ENCODE measurements around the gene FRS2. TPM values are rescaled to one million over a fixed set of nuclear protein-coding genes. Genes with fewer than 3 reads are reported as not detected.
A peak's percentile ranks its signal among the peaks of the same experiment; 100 is the strongest.

The FRS2 gene
- total RNA-seq, 5 donors from 2014 or later (not counting 1 experiment from before 2014, with no cell fraction given): 22.0 to 30.2 (median 26.2) TPM

- 100% methylated on average over 5 of the region's 9 CpGs for WGBS (ENCODE audit: insufficient coverage)
- Mint-ChIP-seq H3K9me3 (no peaks in the 10 kb centered on the region), H3K27me3 (no peaks in the 10 kb centered on the region)
These were observed 86.2 kb downstream of the FRS2 start for GRCh38 chr12:69556383-69556782.

GRCh38 chr12:69563166-69563762 is 93.1 kb downstream of the FRS2 start:
- Histone ChIP-seq H3K4me1 (ENCODE audit: control insufficient read depth in 1 of 2, extremely low read depth in 1 of 2, insufficient read depth in 2 of 2, low read length in 2 of 2) (no peaks in the 10 kb centered on the region), H3K36me3 (ENCODE audit: control insufficient read depth in 2 of 2, extremely low read depth in 1 of 2, insufficient read depth in 1 of 2, low read length in 1 of 2) (peaks cover 0 to 17% of the 10 kb centered on the region in 2 donors), H3K27me3 (replicated peaks in 1 of 2; ENCODE audit: control insufficient read depth in 2 of 2, extremely low read depth in 1 of 2, insufficient read depth in 2 of 2, low read length in 1 of 2) (no peaks in the 10 kb centered on the region), H3K27ac (ENCODE audit: low read length) (no peak overlapping the region), H3K9me3 (no peaks in the 10 kb centered on the region), H3K4me3 (ENCODE audit: control insufficient read depth in 1 of 2, extremely low read depth in 1 of 2, low read length in 1 of 2) (no peak overlapping the region)
- H3K36me3 Mint-ChIP-seq: peaks cover 4% of the 10 kb centered on the region
- 100% methylated on average over 1 of the region's 2 CpGs for WGBS (ENCODE audit: insufficient coverage)
- H3K27ac Mint-ChIP-seq: no peak overlapping the region
- peaks cover 0 to 3% (median 1%) of the 10 kb centered on the region in 3 donors for H3K4me1 Mint-ChIP-seq
- no peak overlapping the region for H3K4me3 Mint-ChIP-seq
- ATAC-seq (replicated peaks in 1 of 4): no peak
- no peak for DNase-seq
- ChIA-PET POLR2A (interaction anchor here in 1 of 2 donors (0.6 kb wide), 1 partner anchor 680 kb away, joined by 3 read pairs; no protein-coding TSS in a partner anchor), CTCF (interaction anchor here in 1 of 2 donors (0.9 to 1.3 kb wide), 2 partner anchors 8 to 309 kb away, joined by 4 read pairs; no protein-coding TSS in a partner anchor)
- no peaks in the 10 kb centered on the region for H3K9me3 Mint-ChIP-seq
- no peaks in the 10 kb centered on the region for H3K27me3 Mint-ChIP-seq

More at GRCh38 chr12:69556383-69556782, 86.2 kb downstream of the FRS2 start:
- no peaks in the 10 kb centered on the region for H3K27me3 ChIP-seq (replicated peaks in 1 of 2; ENCODE audit: control insufficient read depth in 2 of 2, extremely low read depth in 1 of 2, insufficient read depth in 2 of 2, low read length in 1 of 2)
- no peak for ATAC-seq (replicated peaks in 1 of 4)
- H3K36me3 ChIP-seq (ENCODE audit: control insufficient read depth in 2 of 2, extremely low read depth in 1 of 2, insufficient read depth in 1 of 2, low read length in 1 of 2): no peaks in the 10 kb centered on the region
- Mint-ChIP-seq H3K4me1 (peaks cover 0 to 3% (median 1%) of the 10 kb centered on the region in 3 donors), H3K27ac (no peak overlapping the region), H3K36me3 (peaks cover 6% of the 10 kb centered on the region), H3K4me3 (no peak overlapping the region)
- no peak for DNase-seq
- H3K4me3 ChIP-seq (ENCODE audit: control insufficient read depth in 1 of 2, extremely low read depth in 1 of 2, low read length in 1 of 2): no peak overlapping the region
- H3K27ac ChIP-seq (ENCODE audit: low read length): no peak overlapping the region
- no peaks in the 10 kb centered on the region for H3K9me3 ChIP-seq
- no peaks in the 10 kb centered on the region for H3K4me1 ChIP-seq (ENCODE audit: control insufficient read depth in 1 of 2, extremely low read depth in 1 of 2, insufficient read depth in 2 of 2, low read length in 2 of 2)
- POLR2A ChIA-PET: no interaction called here
- CTCF ChIA-PET: interaction anchor here in 1 of 2 donors (0.6 kb wide), 1 partner anchor 10 kb away, joined by 3 read pairs; no protein-coding TSS in a partner anchor

GRCh38 chr12:69566603-69567002 is 96.4 kb downstream of the FRS2 start:
- Histone ChIP-seq H3K9me3 (no peaks in the 10 kb centered on the region), H3K36me3 (ENCODE audit: control insufficient read depth in 2 of 2, extremely low read depth in 1 of 2, insufficient read depth in 1 of 2, low read length in 1 of 2) (peaks cover 0 to 36% of the 10 kb centered on the region in 2 donors), H3K27ac (ENCODE audit: low read length) (no peak overlapping the region), H3K4me1 (ENCODE audit: control insufficient read depth in 1 of 2, extremely low read depth in 1 of 2, insufficient read depth in 2 of 2, low read length in 2 of 2) (no peaks in the 10 kb centered on the region), H3K27me3 (replicated peaks in 1 of 2; ENCODE audit: control insufficient read depth in 2 of 2, extremely low read depth in 1 of 2, insufficient read depth in 2 of 2, low read length in 1 of 2) (no peaks in the 10 kb centered on the region), H3K4me3 (ENCODE audit: control insufficient read depth in 1 of 2, extremely low read depth in 1 of 2, low read length in 1 of 2) (no peak overlapping the region)
- H3K27me3 Mint-ChIP-seq: no peaks in the 10 kb centered on the region
- peaks cover 16% of the 10 kb centered on the region for H3K36me3 Mint-ChIP-seq
- H3K9me3 Mint-ChIP-seq: no peaks in the 10 kb centered on the region
- CTCF ChIA-PET: interaction anchor here (0.7 to 7.1 kb wide), 4 partner anchors 10 to 276 kb away, joined by 3 to 94 read pairs (median 3); no protein-coding TSS in a partner anchor
- DNase-seq (no peak), ATAC-seq (replicated peaks in 1 of 4) (no peak)
- no peak overlapping the region for H3K4me3 Mint-ChIP-seq
- POLR2A ChIA-PET: no interaction called here
- WGBS (ENCODE audit: insufficient coverage): 81% methylated on average over 3 of the region's 3 CpGs
- peaks cover 0 to 6% (median 4%) of the 10 kb centered on the region in 3 donors for H3K4me1 Mint-ChIP-seq
- peak overlapping the region; percentile 12 to 16 for H3K27ac Mint-ChIP-seq

GRCh38 chr12:69569236-69569635 is 99.0 kb downstream of the FRS2 start:
- Histone ChIP-seq H3K9me3 (no peaks in the 10 kb centered on the region), H3K27me3 (replicated peaks in 1 of 2; ENCODE audit: control insufficient read depth in 2 of 2, extremely low read depth in 1 of 2, insufficient read depth in 2 of 2, low read length in 1 of 2) (no peaks in the 10 kb centered on the region), H3K27ac (ENCODE audit: low read length) (no peak overlapping the region), H3K4me3 (ENCODE audit: control insufficient read depth in 1 of 2, extremely low read depth in 1 of 2, low read length in 1 of 2) (no peak overlapping the region), H3K36me3 (ENCODE audit: control insufficient read depth in 2 of 2, extremely low read depth in 1 of 2, insufficient read depth in 1 of 2, low read length in 1 of 2) (peaks cover 0 to 48% of the 10 kb centered on the region in 2 donors), H3K4me1 (ENCODE audit: control insufficient read depth in 1 of 2, extremely low read depth in 1 of 2, insufficient read depth in 2 of 2, low read length in 2 of 2) (no peaks in the 10 kb centered on the region)
- H3K36me3 Mint-ChIP-seq: peaks cover 29% of the 10 kb centered on the region
- ATAC-seq (replicated peaks in 1 of 4) (no peak), DNase-seq (no peak)
- H3K27ac Mint-ChIP-seq: peak overlapping the region in 1 of 2 donors; percentile 63
- 43% methylated on average over 1 of the region's 4 CpGs for WGBS (ENCODE audit: insufficient coverage)
- no peak overlapping the region for H3K4me3 Mint-ChIP-seq
- H3K27me3 Mint-ChIP-seq: no peaks in the 10 kb centered on the region
- H3K9me3 Mint-ChIP-seq: no peaks in the 10 kb centered on the region
- H3K4me1 Mint-ChIP-seq: peaks cover 0 to 6% (median 4%) of the 10 kb centered on the region in 3 donors
- CTCF ChIA-PET: interaction anchor here (0.5 to 7.1 kb wide), 14 partner anchors 10 to 1388 kb away, joined by 3 to 94 read pairs (median 4); partner anchors contain the start of genes CCT2 (in 1 of the 2) and LYZ (in 1 of the 2)
- POLR2A ChIA-PET: interaction anchor here in 1 of 2 donors (0.7 kb wide), 1 partner anchor 766 kb away, joined by 3 read pairs; no protein-coding TSS in a partner anchor

GRCh38 chr12:69570000-69570516 is 99.9 kb downstream of the FRS2 start:
- Mint-ChIP-seq H3K27ac (peak overlapping the region; percentile 13 to 72), H3K4me1 (peaks cover 0 to 6% (median 4%) of the 10 kb centered on the region in 3 donors), H3K4me3 (no peak overlapping the region), H3K9me3 (no peaks in the 10 kb centered on the region), H3K36me3 (peaks cover 36% of the 10 kb centered on the region), H3K27me3 (no peaks in the 10 kb centered on the region)
- no peak for ATAC-seq (replicated peaks in 1 of 4)
- Histone ChIP-seq H3K9me3 (no peaks in the 10 kb centered on the region), H3K4me1 (ENCODE audit: control insufficient read depth in 1 of 2, extremely low read depth in 1 of 2, insufficient read depth in 2 of 2, low read length in 2 of 2) (no peaks in the 10 kb centered on the region), H3K27me3 (replicated peaks in 1 of 2; ENCODE audit: control insufficient read depth in 2 of 2, extremely low read depth in 1 of 2, insufficient read depth in 2 of 2, low read length in 1 of 2) (no peaks in the 10 kb centered on the region), H3K4me3 (ENCODE audit: control insufficient read depth in 1 of 2, extremely low read depth in 1 of 2, low read length in 1 of 2) (no peak overlapping the region), H3K27ac (ENCODE audit: low read length) (no peak overlapping the region), H3K36me3 (ENCODE audit: control insufficient read depth in 2 of 2, extremely low read depth in 1 of 2, insufficient read depth in 1 of 2, low read length in 1 of 2) (peaks cover 0 to 55% of the 10 kb centered on the region in 2 donors)
- no peak for DNase-seq
- ChIA-PET CTCF (interaction anchor here (0.6 to 7.1 kb wide), 21 partner anchors 10 to 1388 kb away, joined by 3 to 94 read pairs (median 4); partner anchors contain the start of genes CCT2 (in 1 of the 2), FRS2 (in 1 of the 2) and LYZ (in 1 of the 2)), POLR2A (interaction anchor here in 1 of 2 donors (0.5 to 1.4 kb wide), 3 partner anchors 210 to 788 kb away, joined by 3 to 6 read pairs (median 3); no protein-coding TSS in a partner anchor)
- WGBS (ENCODE audit: insufficient coverage): no CpG with 5 or more reads among the region's 10 CpGs

Measured in T-cell (primary cell).